ENCODE results near the gene PRSS22. TPM values are rescaled to one million over a fixed set of nuclear protein-coding genes. Genes with fewer than 3 reads are reported as not detected.

Gene PRSS22
- polyA plus RNA-seq, 1 donor (not counting 4 experiments of a cell fraction or from before 2014, with no cell fraction given), result 2.2 TPM

DNA sequence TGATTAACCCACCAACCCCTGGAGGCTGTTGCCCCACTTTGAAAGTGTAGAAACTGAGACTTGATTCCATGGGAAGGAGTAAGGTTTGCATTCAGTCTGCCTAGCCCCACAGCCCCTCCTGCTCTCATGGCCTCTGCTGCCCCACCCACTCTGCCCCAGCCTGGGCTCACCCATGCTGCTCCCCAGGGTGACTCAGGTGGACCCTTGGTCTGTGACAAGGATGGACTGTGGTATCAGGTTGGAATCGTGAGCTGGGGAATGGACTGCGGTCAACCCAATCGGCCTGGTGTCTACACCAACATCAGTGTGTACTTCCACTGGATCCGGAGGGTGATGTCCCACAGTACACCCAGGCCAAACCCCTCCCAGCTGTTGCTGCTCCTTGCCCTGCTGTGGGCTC, 53.2 kb downstream of the PRSS22 start:
- peaks cover 11% of the 10 kb centered on the region for H3K27me3 ChIP-seq (ENCODE audit: control insufficient read depth, extremely low read depth, insufficient read depth, low read length)
- TF ChIP-seq, protein P1, sequence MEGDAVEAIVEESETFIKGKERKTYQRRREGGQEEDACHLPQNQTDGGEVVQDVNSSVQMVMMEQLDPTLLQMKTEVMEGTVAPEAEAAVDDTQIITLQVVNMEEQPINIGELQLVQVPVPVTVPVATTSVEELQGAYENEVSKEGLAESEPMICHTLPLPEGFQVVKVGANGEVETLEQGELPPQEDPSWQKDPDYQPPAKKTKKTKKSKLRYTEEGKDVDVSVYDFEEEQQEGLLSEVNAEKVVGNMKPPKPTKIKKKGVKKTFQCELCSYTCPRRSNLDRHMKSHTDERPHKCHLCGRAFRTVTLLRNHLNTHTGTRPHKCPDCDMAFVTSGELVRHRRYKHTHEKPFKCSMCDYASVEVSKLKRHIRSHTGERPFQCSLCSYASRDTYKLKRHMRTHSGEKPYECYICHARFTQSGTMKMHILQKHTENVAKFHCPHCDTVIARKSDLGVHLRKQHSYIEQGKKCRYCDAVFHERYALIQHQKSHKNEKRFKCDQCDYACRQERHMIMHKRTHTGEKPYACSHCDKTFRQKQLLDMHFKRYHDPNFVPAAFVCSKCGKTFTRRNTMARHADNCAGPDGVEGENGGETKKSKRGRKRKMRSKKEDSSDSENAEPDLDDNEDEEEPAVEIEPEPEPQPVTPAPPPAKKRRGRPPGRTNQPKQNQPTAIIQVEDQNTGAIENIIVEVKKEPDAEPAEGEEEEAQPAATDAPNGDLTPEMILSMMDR (optimal IDR thresholded peaks at IDR 0.05 in 1 of 3, IDR thresholded peaks at IDR 0.05 in 1 of 3, conservative IDR thresholded peaks at IDR 0.05 in 1 of 3; ENCODE audit: extremely low read depth in 1 of 3, insufficient read depth in 2 of 3, low read length in 3 of 3), result no peak
- TF ChIP-seq EZH2 (IDR thresholded peaks at IDR 0.05; ENCODE audit: low read length), result no peak
- H3K4me2 ChIP-seq (ENCODE audit: control insufficient read depth, extremely low read depth, insufficient read depth, low read depth, low read length), result no peak overlapping the region
- H3K9ac ChIP-seq (ENCODE audit: control insufficient read depth, extremely low read depth, insufficient read depth, low read length), result no peak overlapping the region
- H3K9me3 ChIP-seq (ENCODE audit: control insufficient read depth, low read depth, low read length), result peaks cover 10% of the 10 kb centered on the region
- no peaks in the 10 kb centered on the region for H3K36me3 ChIP-seq (ENCODE audit: control insufficient read depth in 2 of 2, extremely low read depth in 1 of 2, insufficient read depth in 2 of 2, low read length in 2 of 2)
- FAIRE-seq, result no peak
- no peak overlapping the region for H3K27ac ChIP-seq (ENCODE audit: control insufficient read depth, insufficient read depth, low read length)
- no peaks in the 10 kb centered on the region for H4K20me1 ChIP-seq (ENCODE audit: control insufficient read depth, extremely low read depth, insufficient read depth, low read length)
- dilution Hi-C loops (cut with MboI; ENCODE audit: extremely low pct_ligation_motif_present, low sequenced_read_pairs), result no loop called here
- no peaks in the 10 kb centered on the region for H3K79me2 ChIP-seq (ENCODE audit: control insufficient read depth, insufficient read depth, low read length)
- no peak overlapping the region for H2AFZ ChIP-seq (ENCODE audit: control insufficient read depth, low read length)
- no peak for DNase-seq (ENCODE audit: low read depth, low spot score)
- H3K4me3 ChIP-seq (ENCODE audit: control insufficient read depth in 2 of 3, extremely low read depth in 1 of 3, insufficient read depth in 2 of 3, low read depth in 1 of 3, low read length in 3 of 3), result no peak overlapping the region
- no peaks in the 10 kb centered on the region for H3K9me1 ChIP-seq (ENCODE audit: control insufficient read depth, extremely low read depth, insufficient read depth, low read length)
- no peaks in the 10 kb centered on the region for H3K4me1 ChIP-seq (ENCODE audit: control insufficient read depth, extremely low read depth, insufficient read depth, low read length)

DNA sequence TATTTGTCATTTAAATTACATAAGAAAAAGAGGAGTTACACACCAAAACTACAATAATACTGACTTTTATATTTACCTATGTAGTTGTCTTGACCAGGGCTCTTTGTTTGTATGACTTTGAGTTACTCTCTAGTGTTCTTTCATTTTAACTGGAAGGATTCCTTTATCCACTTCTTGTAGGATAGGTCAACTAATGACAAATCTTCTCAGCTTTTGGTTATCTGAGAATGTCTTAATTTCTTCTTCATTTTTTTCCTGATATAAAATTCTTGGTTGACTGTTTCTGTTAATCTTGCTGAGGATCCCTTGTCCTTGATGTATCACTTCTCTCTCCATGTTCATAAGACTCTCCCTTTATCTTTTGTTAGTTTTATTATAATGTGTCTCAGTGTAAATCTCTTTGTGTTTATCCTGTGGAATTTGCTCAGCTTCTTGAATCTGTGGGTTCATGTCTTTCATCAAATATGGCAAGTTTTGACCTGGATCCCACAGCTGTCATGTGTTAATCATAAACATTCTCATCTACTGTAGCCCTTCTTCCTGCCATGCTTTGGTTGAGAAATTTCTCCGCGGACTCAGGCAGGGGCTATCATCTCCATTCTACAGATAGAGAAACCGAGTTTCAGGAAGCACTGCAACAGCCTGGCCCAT, 54.3 kb downstream of the PRSS22 start:
- Histone ChIP-seq H3K9me3 (ENCODE audit: control insufficient read depth, low read depth, low read length) (peaks cover 10% of the 10 kb centered on the region), H4K20me1 (ENCODE audit: control insufficient read depth, extremely low read depth, insufficient read depth, low read length) (no peaks in the 10 kb centered on the region), H3K9me1 (ENCODE audit: control insufficient read depth, extremely low read depth, insufficient read depth, low read length) (no peaks in the 10 kb centered on the region), H2AFZ (ENCODE audit: control insufficient read depth, low read length) (no peak overlapping the region), H3K79me2 (ENCODE audit: control insufficient read depth, insufficient read depth, low read length) (no peaks in the 10 kb centered on the region), H3K9ac (ENCODE audit: control insufficient read depth, extremely low read depth, insufficient read depth, low read length) (no peak overlapping the region), H3K4me3 (ENCODE audit: control insufficient read depth in 2 of 3, extremely low read depth in 1 of 3, insufficient read depth in 2 of 3, low read depth in 1 of 3, low read length in 3 of 3) (no peak overlapping the region), H3K4me1 (ENCODE audit: control insufficient read depth, extremely low read depth, insufficient read depth, low read length) (no peaks in the 10 kb centered on the region), H3K4me2 (ENCODE audit: control insufficient read depth, extremely low read depth, insufficient read depth, low read depth, low read length) (no peak overlapping the region), H3K27me3 (ENCODE audit: control insufficient read depth, extremely low read depth, insufficient read depth, low read length) (peaks cover 6% of the 10 kb centered on the region), H3K36me3 (ENCODE audit: control insufficient read depth in 2 of 2, extremely low read depth in 1 of 2, insufficient read depth in 2 of 2, low read length in 2 of 2) (no peaks in the 10 kb centered on the region), H3K27ac (ENCODE audit: control insufficient read depth, insufficient read depth, low read length) (no peak overlapping the region)
- DNase-seq (ENCODE audit: low read depth, low spot score) (no peak), FAIRE-seq (no peak)
- dilution Hi-C loops (cut with MboI; ENCODE audit: extremely low pct_ligation_motif_present, low sequenced_read_pairs), result no loop called here
- TF ChIP-seq EZH2 (IDR thresholded peaks at IDR 0.05; ENCODE audit: low read length), result no peak
- TF ChIP-seq, protein P1 (optimal IDR thresholded peaks at IDR 0.05 in 1 of 3, IDR thresholded peaks at IDR 0.05 in 1 of 3, conservative IDR thresholded peaks at IDR 0.05 in 1 of 3; ENCODE audit: extremely low read depth in 1 of 3, insufficient read depth in 2 of 3, low read length in 3 of 3), result no peak

Other genes with a start within 250 kb of the PRSS22 start
- gene KCTD5, start 175.6 kb downstream of the PRSS22 start, polyA plus RNA-seq, result 29.0 to 41.1 TPM (median 36.1 TPM) in 3 replicates
- 0.20 to 0.67 TPM (median 0.22 TPM) in 3 replicates for gene PRSS27, start 137.9 kb downstream of the PRSS22 start, polyA plus RNA-seq
- 74.1 to 120 TPM (median 101 TPM) in 3 replicates for gene SRRM2, start 105.5 kb downstream of the PRSS22 start, polyA plus RNA-seq
- 150 to 593 TPM (median 235 TPM) in 3 replicates for gene ELOB, start 80.9 kb downstream of the PRSS22 start, polyA plus RNA-seq
- not detected in 3 replicates for gene PRSS33, start 70.6 kb downstream of the PRSS22 start, polyA plus RNA-seq
- not detected in 3 replicates for gene PRSS41, start 59.7 kb downstream of the PRSS22 start, polyA plus RNA-seq
- gene PRSS21, start 40.9 kb downstream of the PRSS22 start, polyA plus RNA-seq, result 0.52 to 1.0 TPM (median 0.99 TPM) in 3 replicates
- gene ZG16B, start 27.9 kb downstream of the PRSS22 start, polyA plus RNA-seq, result 1.7 to 2.6 TPM (median 2.1 TPM) in 3 replicates
- gene FLYWCH2, start 25.0 kb upstream of the PRSS22 start, polyA plus RNA-seq, result 10.1 to 20.7 TPM (median 13.6 TPM) in 3 replicates
- gene FLYWCH1, start 53.8 kb upstream of the PRSS22 start, polyA plus RNA-seq, result 16.2 to 21.7 TPM (median 20.2 TPM) in 3 replicates
- gene KREMEN2, start 106.1 kb upstream of the PRSS22 start, polyA plus RNA-seq, result 3.3 to 7.4 TPM (median 3.8 TPM) in 3 replicates
- gene PAQR4, start 111.2 kb upstream of the PRSS22 start, polyA plus RNA-seq, result 16.8 to 26.6 TPM (median 18.4 TPM) in 3 replicates
- gene PKMYT1, start 122.3 kb upstream of the PRSS22 start, polyA plus RNA-seq, result 3.0 to 16.0 TPM (median 6.9 TPM) in 3 replicates
- 0.02 TPM in 1 of 3 replicates, not detected in the others for gene CLDN9, start 154.8 kb upstream of the PRSS22 start, polyA plus RNA-seq
- 0.12 TPM in 1 of 3 replicates, not detected in the others for gene CLDN6, start 160.0 kb upstream of the PRSS22 start, polyA plus RNA-seq
- gene TNFRSF12A, start 162.2 kb upstream of the PRSS22 start, polyA plus RNA-seq, result 147 to 250 TPM (median 188 TPM) in 3 replicates
- gene HCFC1R1, start 165.8 kb upstream of the PRSS22 start, polyA plus RNA-seq, result 12.8 to 19.2 TPM (median 13.0 TPM) in 3 replicates
- 10.2 to 15.5 TPM (median 10.3 TPM) in 3 replicates for gene THOC6, start 165.9 kb upstream of the PRSS22 start, polyA plus RNA-seq
- gene BICDL2, start 178.8 kb upstream of the PRSS22 start, polyA plus RNA-seq, result 0.91 to 2.8 TPM (median 1.3 TPM) in 3 replicates
- 0.09 to 0.17 TPM (median 0.17 TPM) in 3 replicates for gene MMP25, start 188.4 kb upstream of the PRSS22 start, polyA plus RNA-seq
- gene IL32, start 207.5 kb upstream of the PRSS22 start, polyA plus RNA-seq, result 0.28 to 0.67 TPM (median 0.31 TPM) in 3 replicates
- gene ZSCAN10, start 241.1 kb upstream of the PRSS22 start, polyA plus RNA-seq, result not detected in 3 replicates